Measurements from ENCODE around the gene APBA1. TPM values are rescaled to one million over a fixed set of nuclear protein-coding genes. Genes with fewer than 3 reads are reported as not detected.

APBA1 gene
- 9.2 and 14.4 TPM in 2 replicates for total RNA-seq

GRCh38 chr9:69671879-69672595 is at the start of gene APBA1:
TSS of gene APBA1 (minus strand) at chr9:69672371.

Other genes with a start within 250 kb of the APBA1 start
- gene PTAR1, start 87.6 kb upstream of the APBA1 start, total RNA-seq: 88.3 and 91.7 TPM in 2 replicates
- gene CFAP95, start 148.4 kb upstream of the APBA1 start, total RNA-seq: not detected in 2 replicates

Measured in uterine smooth muscle cell (primary cell).